A549 (cell line): Measurements from ENCODE around the gene CCDC136. TPM values are rescaled to one million over a fixed set of nuclear protein-coding genes. Genes with fewer than 3 reads are reported as not detected.

Experiments
- ATAC-seq, 2 experiments: fragments of 200-7000 bp in 1 of 2; fragments of >200 bp in 1 of 2; cut with Nextera tagmentation in 1 of 2; cut with Tn5 transposase in 1 of 2; 3 replicates each; pipeline versions ENCODE4 v1.8.0 to v1.9.1; 2018 to 2020; ENCODE audit warnings: mild to moderate bottlenecking in 1 of 2, moderate library complexity in 1 of 2
- CTCF ChIA-PET: fragments of 300-600 bp; sonication (Branson Sonifier 250); formaldehyde crosslinking; extraction: SDS; loops from one replicate; lab custom pipeline; 2021; ENCODE audit warnings: antibody characterized with exemption, inconsistent platforms; lab: Yijun Ruan, JAX
- POLR2A ChIA-PET: fragments of 350-600 bp; formaldehyde crosslinking; extraction: SDS; loops from one replicate; lab custom pipeline; 2021; ENCODE audit warnings: antibody characterized with exemption, inconsistent platforms; lab: Yijun Ruan, JAX
- DNase-seq, 2 experiments: peaks; one replicate each; pipeline versions ENCODE4 v3.0.0 to v3.0.0-alpha.2; 2011 to 2016; ENCODE audit warnings: low read depth in 1 of 2, low spot score in 1 of 2
- FAIRE-seq: peaks from 2 replicates; lab custom pipeline; 2011; peaks lifted over from hg19 to GRCh38; lab: Jason Lieb, UNC
- H3K27ac ChIP-seq, 2 experiments: fragments of >200 bp; sonication (Bioruptor Twin); formaldehyde crosslinking; 3 replicates each; pipeline ENCODE4 v1.5.1; 2016 to 2017
- H3K4me1 ChIP-seq: fragments of >200 bp; sonication (Bioruptor Twin); formaldehyde crosslinking; 3 replicates; pipeline ENCODE4 v1.6.1; 2016
- H3K4me2 ChIP-seq: fragments of >200 bp; sonication (Bioruptor Twin); formaldehyde crosslinking; 3 replicates; pipeline ENCODE4 v1.6.1; 2016
- H3K4me3 ChIP-seq: fragments of >200 bp; sonication (Bioruptor Twin); formaldehyde crosslinking; 3 replicates; pipeline ENCODE4 v1.5.1; 2016
- H3K9me3 ChIP-seq: fragments of >200 bp; sonication (Bioruptor Twin); formaldehyde crosslinking; 3 replicates; pipeline ENCODE4 v1.6.1; 2016
- BCL3 ChIP-seq: fragments of >200 bp; sonication (Bioruptor Twin); formaldehyde crosslinking; IDR thresholded peaks from 3 replicates; pipeline ENCODE4 v1.6.1; 2016
- BHLHE40 ChIP-seq: IDR thresholded peaks from 2 replicates; pipeline ENCODE4 v1.6.1; 2012; ENCODE audit warnings: low read depth, low read length, inconsistent platforms
- CBX8 ChIP-seq: fragments of 200-600 bp; sonication (generic); IDR thresholded peaks from 2 replicates; pipeline ENCODE4 v1.6.1; 2016
- CEBPB ChIP-seq, 2 experiments: fragments of >200 bp in 1 of 2; sonication (Bioruptor Twin) in 1 of 2; formaldehyde crosslinking in 1 of 2; IDR thresholded peaks; 2 replicates each; pipeline ENCODE4 v1.6.1; 2012 to 2016
- CHD2 ChIP-seq: fragments of 150-350 bp; IDR thresholded peaks from 2 replicates; pipeline ENCODE4 v1.6.1; 2014; ENCODE audit warnings: low read length; ENCODE audit not compliant: partially characterized antibody
- CTCF ChIP-seq: fragments of >200 bp; sonication (Bioruptor Twin); formaldehyde crosslinking; IDR thresholded peaks from 3 replicates; pipeline ENCODE4 v1.5.1; 2016
- HES2 ChIP-seq: fragments of >200 bp; sonication (Bioruptor Twin); formaldehyde crosslinking; IDR thresholded peaks from 2 replicates; pipeline ENCODE4 v1.6.1; 2016
- HEYL ChIP-seq: fragments of 250-450 bp; sonication (Bioruptor Pico); IDR thresholded peaks from 2 replicates; pipeline ENCODE4 v1.8.0; 2021; ENCODE audit warnings: mild to moderate bottlenecking, moderate library complexity
- HMGXB4 ChIP-seq: fragments of 250-450 bp; sonication (Bioruptor Pico); IDR thresholded peaks from 2 replicates; pipeline ENCODE4 v1.5.0; 2021; ENCODE audit warnings: mild to moderate bottlenecking, moderate library complexity, borderline replicate concordance
- HOXA7 ChIP-seq: fragments of 250-450 bp; sonication (Bioruptor Pico); IDR thresholded peaks from 2 replicates; pipeline ENCODE4 v1.5.0; 2020; ENCODE audit warnings: mild to moderate bottlenecking, moderate library complexity
- JUN ChIP-seq, 2 experiments: fragments of >200 bp; sonication (Bioruptor Twin); formaldehyde crosslinking; IDR thresholded peaks; 2 replicates in 1 of 2; 3 replicates in 1 of 2; pipeline ENCODE4 v1.6.1; 2016 to 2017
- MAFK ChIP-seq: fragments of 450-650 bp; IDR thresholded peaks from 2 replicates; pipeline ENCODE4 v1.6.1; 2014; ENCODE audit not compliant: partially characterized antibody
- PHF8 ChIP-seq: fragments of 200-600 bp; sonication (generic); IDR thresholded peaks from 2 replicates; pipeline ENCODE4 v1.6.1; 2016; ENCODE audit warnings: low read depth, mild to moderate bottlenecking, antibody characterized with exemption, moderate library complexity, borderline replicate concordance
- POLR2A ChIP-seq: IDR thresholded peaks from 2 replicates; pipeline ENCODE4 v1.6.1; 2012; ENCODE audit warnings: mild to moderate bottlenecking, low read length
- REST ChIP-seq: fragments of 200-600 bp; sonication (generic); IDR thresholded peaks from 2 replicates; pipeline ENCODE4 v1.6.1; 2016; ENCODE audit warnings: antibody characterized with exemption, mild to moderate bottlenecking, moderate library complexity
- SREBF2 ChIP-seq: fragments of 450-650 bp; IDR thresholded peaks from 2 replicates; pipeline ENCODE4 v1.6.1; 2014; ENCODE audit warnings: mild to moderate bottlenecking, moderate library complexity
- TP53 ChIP-seq: fragments of 250-450 bp; sonication (Bioruptor Pico); IDR thresholded peaks from 2 replicates; pipeline ENCODE4 v1.5.0; 2021; ENCODE audit warnings: mild to moderate bottlenecking, moderate library complexity
- USF2 ChIP-seq: fragments of 450-650 bp; IDR thresholded peaks from 2 replicates; pipeline ENCODE4 v1.6.1; 2014; ENCODE audit warnings: antibody characterized with exemption
- ZSCAN20 ChIP-seq: fragments of 250-450 bp; sonication (Bioruptor Pico); IDR thresholded peaks from 2 replicates; pipeline ENCODE4 v1.8.0; 2022; ENCODE audit warnings: mild to moderate bottlenecking, moderate library complexity
- WGBS: methylation state at CpG from one replicate; pipeline ENCODE4 v1.1.6; 2017; ENCODE audit errors: missing lambda C conversion rate; 5-methylcytosine and 5-hydroxymethylcytosine counted together
- polyA plus RNA-seq, 4 experiments: library from polyadenylated mRNA; depleted of rRNA in 3 of 4; stranded (reverse); fragments of >200 nt; fragmentation: RNase III in 1 of 4; extraction: RNeasy Plus Mini Kit Qiagen cat#74134 plus additional on column Dnase treatment in 1 of 4; gene quantifications; 2 replicates in 3 of 4; 3 replicates in 1 of 4; pipeline ENCODE4 v1.2.3, GENCODE V29; 2011 to 2017

Gene CCDC136
- polyA plus RNA-seq, 2 of the 4 experiments (the other 2 are of a cell fraction) = 4.7 to 5.4 TPM

GRCh38 chr7:128752251-128752650, 39.5 kb upstream of the CCDC136 start:
- POLR2A ChIA-PET = no interaction called here
- FAIRE-seq = no peak
- no peak overlapping the region for H3K27ac ChIP-seq
- H3K9me3 ChIP-seq = no peaks in the 10 kb centered on the region
- TF ChIP-seq CTCF = no peak
- no peak for TF ChIP-seq USF2
- no peak for TF ChIP-seq ZSCAN20
- TF ChIP-seq PHF8 = no peak
- TF ChIP-seq HES2 = no peak
- TF ChIP-seq JUN (IDR thresholded peaks at IDR 0.05) = no peak
- no peak for TF ChIP-seq MAFK
- no peak for TF ChIP-seq HEYL (CRISPR knock-in tag)
- no peak for TF ChIP-seq CEBPB (IDR thresholded peaks at IDR 0.05)
- no peak for TF ChIP-seq SREBF2
- TF ChIP-seq CBX8 = no peak
- no peak for TF ChIP-seq HOXA7
- TF ChIP-seq HMGXB4 (CRISPR knock-in tag) = no peak
- TF ChIP-seq TP53 (CRISPR knock-in tag) = no peak
- TF ChIP-seq CHD2 = no peak
- no peak for TF ChIP-seq BCL3
- TF ChIP-seq POLR2A = no peak
- TF ChIP-seq REST = no peak
- no peak for TF ChIP-seq BHLHE40
- no peak for DNase-seq
- H3K4me1 ChIP-seq = peaks cover 2% of the 10 kb centered on the region; the same call in 1 of the 3 replicates
- WGBS = 92% methylated on average over 1 of the region's 1 CpG
- H3K4me3 ChIP-seq = no peak overlapping the region
- ATAC-seq = no peak
- CTCF ChIA-PET = interaction anchor here (1.1 kb wide), 1 partner anchor 12 kb away, joined by 3 read pairs; no protein-coding TSS in a partner anchor
- H3K4me2 ChIP-seq = no peak overlapping the region
